BJ (cell line): ENCODE results near the gene C4orf46. TPM values are rescaled to one million over a fixed set of nuclear protein-coding genes. Genes with fewer than 3 reads are reported as not detected.

ENCODE experiments used
- CTCF ChIA-PET: fragments of 350-600 bp; formaldehyde crosslinking; extraction: SDS; loops from one replicate; lab custom pipeline; 2021; ENCODE audit warnings: antibody characterized with exemption, inconsistent platforms; lab: Yijun Ruan, JAX
- POLR2A ChIA-PET: fragments of 300-600 bp; sonication (Branson Sonifier 250); formaldehyde crosslinking; extraction: SDS; loops from one replicate; lab custom pipeline; 2021; ENCODE audit warnings: antibody characterized with exemption; lab: Charles Lee
- DNase-seq: peaks from one replicate; pipeline ENCODE4 v3.0.0-alpha.2; 2011; ENCODE audit warnings: low read depth
- H3K27me3 ChIP-seq: 2 replicates; pipeline ENCODE4 v1.6.0; 2011; ENCODE audit warnings: low read length; ENCODE audit not compliant: control insufficient read depth, insufficient read depth
- H3K36me3 ChIP-seq: 2 replicates; pipeline ENCODE4 v1.5.1; 2011; ENCODE audit warnings: low read length; ENCODE audit not compliant: control insufficient read depth, insufficient read depth
- H3K4me3 ChIP-seq: 2 replicates; pipeline ENCODE4 v1.5.1; 2011; ENCODE audit warnings: low read depth, mild to moderate bottlenecking, control low read depth, low read length
- CTCF ChIP-seq: IDR thresholded peaks from 2 replicates; pipeline ENCODE4 v1.5.1; 2011; ENCODE audit warnings: low read depth, mild to moderate bottlenecking, control low read depth, inconsistent platforms, low read length, moderate library complexity; ENCODE audit not compliant: insufficient read depth
- polyA plus RNA-seq: library from polyadenylated mRNA; depleted of rRNA; stranded (reverse); fragments of >200 nt; gene quantifications from 2 replicates; pipeline ENCODE4 v1.2.3, GENCODE V29; 2011; rRNA removed
- small RNA-seq: library from RNA; depleted of rRNA; stranded (forward); fragments of <200 nt; gene quantifications from one replicate; pipeline ENCODE3, GENCODE V24; 2012; ENCODE audit warnings: low replicate concordance, low read depth; ENCODE audit not compliant: insufficient read length

The C4orf46 gene
- polyA plus RNA-seq, 1 experiment = 10.2 TPM

- no peak for DNase-seq
- Histone ChIP-seq H3K36me3 (no peaks in the 10 kb centered on the region), H3K4me3 (no peak overlapping the region), H3K27me3 (no peaks in the 10 kb centered on the region)
- POLR2A ChIA-PET = no interaction called here
- TF ChIP-seq CTCF = no peak
- CTCF ChIA-PET = interaction anchor here (1.1 to 4.8 kb wide), 3 partner anchors 212 to 367 kb away, joined by 3 to 29 read pairs (median 6); no protein-coding TSS in a partner anchor
Measured at GRCh38 chr4:158622251-158622650, 49.4 kb downstream of the C4orf46 start.

DNA sequence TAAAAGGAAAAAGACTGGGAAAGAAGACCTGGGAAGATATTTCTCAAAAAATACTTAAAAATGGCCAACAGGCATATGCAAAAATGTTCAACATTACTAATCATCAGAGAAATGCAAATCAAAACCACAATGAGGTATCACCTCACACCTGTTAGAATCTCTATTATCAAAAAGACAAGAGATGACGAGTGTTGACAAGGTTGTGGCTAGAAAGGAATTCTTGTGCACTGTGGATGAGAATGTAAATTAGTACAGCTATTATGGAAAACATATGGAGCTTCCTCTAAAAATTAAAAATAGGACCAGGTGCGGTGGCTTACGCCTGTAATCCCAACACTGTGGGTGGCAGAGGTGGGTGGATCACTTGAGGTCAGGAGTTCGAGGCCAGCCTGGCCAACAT, 50.0 kb downstream of the C4orf46 start:
- DNase-seq = no peak
- POLR2A ChIA-PET = no interaction called here
- no peaks in the 10 kb centered on the region for H3K36me3 ChIP-seq
- no peaks in the 10 kb centered on the region for H3K27me3 ChIP-seq
- CTCF ChIA-PET = interaction anchor here (1.1 to 4.8 kb wide), 3 partner anchors 211 to 366 kb away, joined by 3 to 29 read pairs (median 6); no protein-coding TSS in a partner anchor
- no peak overlapping the region for H3K4me3 ChIP-seq
- no peak for TF ChIP-seq CTCF

GRCh38 chr4:158617956-158618355, 53.7 kb downstream of the C4orf46 start:
- POLR2A ChIA-PET = no interaction called here
- Histone ChIP-seq H3K27me3 (no peaks in the 10 kb centered on the region), H3K36me3 (no peaks in the 10 kb centered on the region), H3K4me3 (no peak overlapping the region)
- no peak for TF ChIP-seq CTCF
- CTCF ChIA-PET = interaction anchor here (4.8 kb wide), 1 partner anchor 363 kb away, joined by 29 read pairs; no protein-coding TSS in a partner anchor
- DNase-seq = no peak

Small RNA genes within 50 kb of the gene (small RNA-seq; reads per million reads assigned to genes)
- gene RF00012 = not detected

Other genes with a start within 250 kb of the C4orf46 start
- gene RXFP1, start 150.0 kb downstream of the C4orf46 start, polyA plus RNA-seq = 0.17 and 0.42 TPM in 2 replicates
- 13.5 and 27.8 TPM in 2 replicates for gene ETFDH, start 409 bp upstream of the C4orf46 start, polyA plus RNA-seq
- gene PPID, start 51.5 kb upstream of the C4orf46 start, polyA plus RNA-seq = 11.3 and 15.1 TPM in 2 replicates
- gene FNIP2, start 97.1 kb upstream of the C4orf46 start, polyA plus RNA-seq = 14.8 and 16.2 TPM in 2 replicates